Measurements from ENCODE around the gene PLA2G5. TPM values are rescaled to one million over a fixed set of nuclear protein-coding genes. Genes with fewer than 3 reads are reported as not detected.

The PLA2G5 gene
- total RNA-seq, 2 experiments from 2014 or later: not detected

GRCh38 chr1:20141001-20141400, 71.0 kb downstream of the PLA2G5 start:
- CTCF ChIA-PET: no interaction called here
- DNase-seq (no peak), ATAC-seq (no peak)
- H3K9me3 Mint-ChIP-seq (ENCODE audit: low read depth): no peaks in the 10 kb centered on the region
- no peak overlapping the region for H3K27ac Mint-ChIP-seq
- no peaks in the 10 kb centered on the region for H3K36me3 Mint-ChIP-seq
- H3K4me1 Mint-ChIP-seq: no peaks in the 10 kb centered on the region
- no peak overlapping the region for H3K4me3 Mint-ChIP-seq
- peaks cover 3% of the 10 kb centered on the region for H3K27me3 Mint-ChIP-seq

GRCh38 chr1:20141466-20141865, 71.5 kb downstream of the PLA2G5 start:
- Mint-ChIP-seq H3K27ac (no peak overlapping the region), H3K4me1 (no peaks in the 10 kb centered on the region), H3K27me3 (no peaks in the 10 kb centered on the region), H3K4me3 (no peak overlapping the region), H3K9me3 (ENCODE audit: low read depth) (no peaks in the 10 kb centered on the region), H3K36me3 (no peaks in the 10 kb centered on the region)
- ATAC-seq (no peak), DNase-seq (no peak)
- CTCF ChIA-PET: no interaction called here

Other genes starting within 250 kb of the PLA2G5 start
- gene OTUD3, start 187.8 kb upstream of the PLA2G5 start, total RNA-seq: 1 to 10 TPM; 7.3 to 8.1 TPM
- not detected for gene PLA2G2E, start 146.6 kb upstream of the PLA2G5 start, total RNA-seq
- gene PLA2G2A, start 90.6 kb upstream of the PLA2G5 start, total RNA-seq: not detected
- gene PLA2G2D, start 49.3 kb downstream of the PLA2G5 start, total RNA-seq: not detected
- not detected for gene PLA2G2F, start 69.1 kb downstream of the PLA2G5 start, total RNA-seq
- 1 to 10 TPM in 1 of 2 experiments, under 1 TPM in 1; 0.23 to 1.1 TPM for gene UBXN10, start 115.9 kb downstream of the PLA2G5 start, total RNA-seq
- not detected for gene PLA2G2C, start 116.3 kb downstream of the PLA2G5 start, total RNA-seq
- gene VWA5B1, start 220.7 kb downstream of the PLA2G5 start, total RNA-seq: not detected